ENCODE results near the gene INSYN2A.

The INSYN2A gene

DNA sequence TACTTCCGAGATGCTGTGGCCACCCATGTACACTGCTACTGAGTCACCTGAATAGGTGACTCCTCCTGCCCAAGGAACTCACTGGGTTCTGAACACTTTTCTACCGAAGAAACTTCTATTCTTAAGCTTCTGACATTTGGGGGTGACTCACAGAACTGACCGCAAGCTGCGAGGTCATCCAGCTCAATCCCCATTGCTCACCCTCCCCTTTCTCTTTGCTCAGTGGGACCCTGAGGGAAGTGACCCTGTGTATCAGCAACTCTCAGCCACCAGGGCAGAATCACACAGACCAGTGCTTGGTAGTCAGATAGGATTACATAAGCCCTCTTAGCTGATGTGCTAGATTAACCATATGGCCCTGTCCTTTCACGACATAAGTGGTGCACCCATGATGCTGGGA, 46.3 kb downstream of the INSYN2A start:
- H3K9ac ChIP-seq (ENCODE audit: low read depth, low read length): no peak overlapping the region
- no peaks in the 10 kb centered on the region for H3K36me3 ChIP-seq (ENCODE audit: insufficient read depth, low read depth, low read length)
- no peak overlapping the region for H3K27ac ChIP-seq (ENCODE audit: low read length)
- H3K4me3 ChIP-seq (ENCODE audit: low read length): no peak overlapping the region
- H3K27me3 ChIP-seq (ENCODE audit: insufficient read depth, low read length): no peaks in the 10 kb centered on the region
- H3K9me3 ChIP-seq (ENCODE audit: insufficient read depth, low read depth, low read length): no peaks in the 10 kb centered on the region
- H3K4me1 ChIP-seq (ENCODE audit: insufficient read depth, low read length): peaks cover 25% of the 10 kb centered on the region

- Histone ChIP-seq H3K4me3 (ENCODE audit: low read length) (no peak overlapping the region), H3K9ac (ENCODE audit: low read depth, low read length) (no peak overlapping the region), H3K27ac (ENCODE audit: low read length) (no peak overlapping the region), H3K36me3 (ENCODE audit: insufficient read depth, low read depth, low read length) (no peaks in the 10 kb centered on the region), H3K4me1 (ENCODE audit: insufficient read depth, low read length) (peaks cover 25% of the 10 kb centered on the region), H3K9me3 (ENCODE audit: insufficient read depth, low read depth, low read length) (no peaks in the 10 kb centered on the region), H3K27me3 (ENCODE audit: insufficient read depth, low read length) (no peaks in the 10 kb centered on the region)
Measured at GRCh38 chr10:127149501-127150081, 46.8 kb downstream of the INSYN2A start.

GRCh38 chr10:127148933-127149220, 47.5 kb downstream of the INSYN2A start:
- H3K4me3 ChIP-seq (ENCODE audit: low read length): no peak overlapping the region
- H3K27ac ChIP-seq (ENCODE audit: low read length): no peak overlapping the region
- H3K9ac ChIP-seq (ENCODE audit: low read depth, low read length): no peak overlapping the region
- H3K36me3 ChIP-seq (ENCODE audit: insufficient read depth, low read depth, low read length): no peaks in the 10 kb centered on the region
- peaks cover 25% of the 10 kb centered on the region for H3K4me1 ChIP-seq (ENCODE audit: insufficient read depth, low read length)
- no peaks in the 10 kb centered on the region for H3K27me3 ChIP-seq (ENCODE audit: insufficient read depth, low read length)
- no peaks in the 10 kb centered on the region for H3K9me3 ChIP-seq (ENCODE audit: insufficient read depth, low read depth, low read length)

GRCh38 chr10:127148066-127148932, 48.1 kb downstream of the INSYN2A start:
- Histone ChIP-seq H3K36me3 (ENCODE audit: insufficient read depth, low read depth, low read length) (no peaks in the 10 kb centered on the region), H3K9me3 (ENCODE audit: insufficient read depth, low read depth, low read length) (no peaks in the 10 kb centered on the region), H3K9ac (ENCODE audit: low read depth, low read length) (no peak overlapping the region), H3K4me1 (ENCODE audit: insufficient read depth, low read length) (peaks cover 25% of the 10 kb centered on the region), H3K27ac (ENCODE audit: low read length) (no peak overlapping the region), H3K4me3 (ENCODE audit: low read length) (no peak overlapping the region), H3K27me3 (ENCODE audit: insufficient read depth, low read length) (no peaks in the 10 kb centered on the region)

GRCh38 chr10:127146661-127147060, 49.7 kb downstream of the INSYN2A start:
- no peak overlapping the region for H3K9ac ChIP-seq (ENCODE audit: low read depth, low read length)
- no peaks in the 10 kb centered on the region for H3K36me3 ChIP-seq (ENCODE audit: insufficient read depth, low read depth, low read length)
- no peak overlapping the region for H3K27ac ChIP-seq (ENCODE audit: low read length)
- no peaks in the 10 kb centered on the region for H3K9me3 ChIP-seq (ENCODE audit: insufficient read depth, low read depth, low read length)
- no peaks in the 10 kb centered on the region for H3K27me3 ChIP-seq (ENCODE audit: insufficient read depth, low read length)
- H3K4me3 ChIP-seq (ENCODE audit: low read length): no peak overlapping the region
- H3K4me1 ChIP-seq (ENCODE audit: insufficient read depth, low read length): peaks cover 17% of the 10 kb centered on the region

Data from iPS-20b (cell line).